Measurements from ENCODE around the gene TGIF1.
A peak's percentile ranks its signal among the peaks of the same experiment; 100 is the strongest.
"Not testable (repeated sequence)": the region's sequence is repeated elsewhere in the genome, so short reads cannot be mapped to it uniquely, and the experiment has no call there.

TGIF1 gene

DNA sequence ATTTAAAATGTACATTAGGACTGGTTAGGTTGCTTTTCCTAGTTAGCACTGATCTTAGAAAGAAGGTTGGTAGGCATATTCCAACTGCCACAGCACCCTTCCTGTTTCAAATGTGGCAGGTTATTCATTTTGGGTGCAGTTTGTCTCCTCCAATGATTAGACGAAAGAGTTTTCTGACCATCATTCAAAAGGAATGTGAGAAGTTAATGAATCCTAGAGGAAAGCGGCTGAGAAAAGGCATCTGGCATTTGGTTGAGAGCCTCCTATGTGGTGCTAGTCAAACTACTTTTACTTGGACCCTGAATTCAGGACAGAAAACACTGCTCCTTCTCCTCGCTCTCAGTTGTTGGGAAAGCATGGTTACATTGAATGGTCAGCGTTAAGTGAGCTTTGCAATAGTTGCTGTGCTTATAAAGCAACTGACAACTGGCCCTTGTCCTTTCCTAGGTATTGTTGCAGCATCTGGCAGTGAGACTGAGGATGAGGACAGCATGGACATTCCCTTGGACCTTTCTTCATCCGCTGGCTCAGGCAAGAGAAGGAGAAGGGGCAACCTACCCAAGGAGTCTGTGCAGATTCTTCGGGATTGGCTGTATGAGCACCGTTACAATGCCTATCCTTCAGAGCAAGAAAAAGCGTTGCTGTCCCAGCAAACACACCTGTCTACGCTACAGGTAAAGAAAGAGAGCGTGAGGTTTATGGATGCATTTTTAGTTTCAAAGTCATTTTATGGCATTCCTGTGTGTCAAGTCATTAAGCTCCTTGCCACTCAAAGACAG, 6.1 kb downstream of the TGIF1 start:
- DNase-seq (ENCODE audit: low spot score) = no peak

DNA sequence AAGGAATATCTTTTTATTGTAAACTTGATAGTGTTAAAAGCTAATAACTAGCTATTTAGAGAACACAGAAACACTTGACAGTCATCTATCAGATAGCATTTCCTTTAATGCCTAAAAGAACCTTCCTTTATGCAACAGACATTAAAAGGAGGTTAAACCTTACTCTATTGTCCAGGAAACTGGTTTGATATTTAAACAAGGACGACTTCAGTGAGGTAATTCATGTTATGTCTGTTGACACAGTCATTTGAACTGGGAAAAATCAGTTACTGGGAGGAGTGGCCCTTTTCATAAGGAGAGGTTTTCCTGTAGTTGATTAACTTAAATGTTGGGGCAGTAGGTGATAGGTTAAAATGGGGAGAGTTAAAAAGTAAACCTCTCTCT, 6.7 kb downstream of the TGIF1 start:
- no peak for DNase-seq (ENCODE audit: low spot score)

DNA sequence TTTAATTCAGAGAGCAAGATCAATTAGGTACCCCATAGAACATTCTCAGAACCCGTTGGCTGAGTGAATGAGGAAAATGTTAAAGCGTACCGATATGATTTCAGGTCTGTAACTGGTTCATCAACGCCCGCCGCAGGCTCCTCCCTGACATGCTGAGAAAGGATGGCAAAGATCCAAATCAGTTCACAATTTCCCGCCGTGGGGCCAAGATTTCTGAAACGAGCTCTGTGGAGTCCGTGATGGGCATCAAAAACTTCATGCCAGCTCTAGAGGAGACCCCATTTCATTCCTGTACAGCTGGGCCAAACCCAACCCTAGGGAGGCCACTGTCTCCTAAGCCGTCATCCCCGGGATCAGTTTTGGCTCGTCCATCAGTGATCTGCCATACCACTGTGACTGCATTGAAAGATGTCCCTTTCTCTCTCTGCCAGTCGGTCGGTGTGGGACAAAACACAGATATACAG, 7.3 kb downstream of the TGIF1 start:
- DNase-seq (ENCODE audit: low spot score) = no peak

DNA sequence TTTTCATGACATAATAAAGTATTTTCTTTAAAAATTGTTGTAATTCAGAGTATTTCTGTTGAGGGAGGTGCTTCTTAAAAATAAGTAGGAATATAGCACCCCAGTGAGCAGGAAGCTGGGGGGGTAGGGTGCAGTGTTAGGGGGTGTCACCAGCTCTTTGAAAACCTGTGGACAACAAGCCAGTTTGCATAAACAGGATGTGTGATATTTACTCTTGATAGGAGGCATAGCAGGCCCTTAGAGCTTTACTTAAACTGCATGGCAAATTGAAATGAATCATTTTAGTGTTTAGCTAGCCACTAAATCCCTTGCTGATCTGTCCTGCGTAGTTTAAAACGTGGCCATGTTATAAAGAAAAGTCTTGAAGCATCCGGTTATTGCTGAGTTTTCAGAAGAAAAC, 8.4 kb downstream of the TGIF1 start:
- no peak for DNase-seq (ENCODE audit: low spot score)

DNA sequence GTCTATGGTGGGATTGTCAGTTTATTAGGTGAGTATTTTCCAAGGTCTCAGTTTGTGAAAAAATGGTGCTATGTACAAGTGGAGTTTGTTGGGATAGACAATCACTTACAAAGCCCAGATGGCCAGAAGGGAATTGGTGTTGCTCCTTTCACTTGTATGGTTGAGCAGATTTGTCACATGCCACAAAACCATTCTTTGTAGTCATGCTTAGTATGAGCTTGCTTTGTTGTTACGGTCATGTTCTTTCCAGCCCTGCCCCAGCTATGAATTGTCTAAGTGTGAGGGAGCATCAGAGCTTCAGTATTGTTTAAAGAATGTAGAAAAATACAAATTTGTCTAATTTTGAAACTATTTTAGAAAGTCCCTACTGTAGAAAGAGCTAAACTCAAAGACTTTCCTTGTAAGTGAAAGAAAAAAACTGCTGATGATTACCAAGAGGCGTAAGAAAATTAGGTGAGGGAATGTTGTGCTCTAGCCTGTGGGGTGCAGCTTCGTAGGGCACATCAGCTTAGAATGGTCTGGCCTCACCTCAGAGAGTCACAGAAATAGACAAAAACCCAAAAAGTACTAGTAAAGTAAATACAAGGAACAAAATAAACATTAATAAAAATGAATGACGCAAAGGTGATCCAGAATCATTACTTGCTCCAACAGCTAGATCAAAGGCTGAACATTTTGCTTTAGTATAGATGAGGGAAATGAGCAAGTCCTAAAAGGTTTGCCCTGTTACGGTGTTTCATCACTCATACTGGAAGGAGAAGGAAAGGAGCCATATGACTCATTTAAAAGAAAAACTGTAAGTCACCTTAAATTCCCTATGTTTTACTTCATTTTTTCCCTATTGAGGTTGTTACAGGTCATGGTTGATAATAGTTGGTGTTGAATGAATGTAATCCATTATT, 9.2 kb downstream of the TGIF1 start:
- DNase-seq (ENCODE audit: low spot score) = no peak

GRCh38 chr18:3460823-3461398, 10.9 kb downstream of the TGIF1 start:
- no peak for DNase-seq (ENCODE audit: low spot score)

DNA sequence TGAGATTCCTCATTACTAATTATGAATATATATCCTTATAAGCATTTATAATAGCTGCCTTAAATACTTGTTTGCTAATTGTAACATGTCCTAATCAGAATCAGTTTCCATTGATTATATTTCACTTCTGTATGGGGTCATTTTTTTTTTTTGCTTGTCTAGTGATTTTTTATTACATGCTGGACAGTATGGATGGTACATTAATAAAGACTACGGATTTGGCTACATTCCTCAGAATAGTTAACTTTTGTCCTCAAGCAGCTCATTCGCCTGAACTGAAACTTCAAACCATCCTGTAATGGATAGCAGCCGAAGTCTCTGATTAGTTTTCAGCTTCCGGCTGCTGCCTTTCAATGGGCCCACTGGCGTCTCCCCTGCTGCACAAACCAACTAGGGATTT, 11.7 kb downstream of the TGIF1 start:
- no peak for DNase-seq (ENCODE audit: low spot score)

DNA sequence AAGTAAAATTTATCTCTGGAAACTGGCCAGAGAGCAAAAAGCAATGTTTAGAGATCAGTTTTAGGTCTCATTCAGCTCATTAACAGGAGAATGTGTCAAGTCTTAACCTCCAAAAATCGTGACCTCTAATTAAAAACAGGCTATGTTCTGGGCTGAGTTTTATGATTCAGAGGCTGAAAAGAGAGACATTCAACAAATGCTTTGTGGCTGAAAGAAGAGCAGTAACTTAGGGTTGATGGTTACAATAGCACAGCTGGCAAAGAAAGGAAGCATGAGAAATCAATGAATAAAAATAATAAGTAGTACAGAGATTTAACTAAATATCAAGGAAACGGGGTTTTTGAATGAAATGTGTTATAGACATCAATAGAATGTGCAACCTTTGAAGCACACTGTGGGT, 13.1 kb downstream of the TGIF1 start:
- no peak for DNase-seq (ENCODE audit: low spot score)

DNA sequence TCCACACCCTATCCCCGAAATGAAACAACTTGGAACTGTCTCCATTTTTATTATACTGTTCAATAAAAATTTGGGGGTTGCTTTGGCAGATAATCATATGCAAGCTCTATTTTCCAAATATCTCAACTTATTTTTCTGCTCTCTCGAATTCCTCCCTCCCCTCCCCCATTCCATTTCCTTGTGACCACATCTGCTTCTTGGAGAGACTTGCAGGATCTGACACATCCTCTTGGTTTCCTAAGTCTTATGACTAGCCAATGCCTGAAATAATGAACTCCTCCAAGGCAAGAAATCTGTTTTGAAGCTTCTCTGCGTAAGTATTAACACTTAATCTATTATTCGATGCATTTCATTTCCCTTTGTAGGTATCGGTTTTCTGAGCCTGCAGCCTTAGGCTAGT, 16.1 kb downstream of the TGIF1 start:
- no peak for DNase-seq (ENCODE audit: low spot score)

GRCh38 chr18:3466872-3467271, 16.9 kb downstream of the TGIF1 start:
- DNase-seq (ENCODE audit: low spot score) = no peak

GRCh38 chr18:3468066-3468705, 18.2 kb downstream of the TGIF1 start:
- no peak for DNase-seq (ENCODE audit: low spot score)

- DNase-seq (ENCODE audit: low spot score) = no peak
Measured at GRCh38 chr18:3468833-3469232, 18.9 kb downstream of the TGIF1 start.

DNA sequence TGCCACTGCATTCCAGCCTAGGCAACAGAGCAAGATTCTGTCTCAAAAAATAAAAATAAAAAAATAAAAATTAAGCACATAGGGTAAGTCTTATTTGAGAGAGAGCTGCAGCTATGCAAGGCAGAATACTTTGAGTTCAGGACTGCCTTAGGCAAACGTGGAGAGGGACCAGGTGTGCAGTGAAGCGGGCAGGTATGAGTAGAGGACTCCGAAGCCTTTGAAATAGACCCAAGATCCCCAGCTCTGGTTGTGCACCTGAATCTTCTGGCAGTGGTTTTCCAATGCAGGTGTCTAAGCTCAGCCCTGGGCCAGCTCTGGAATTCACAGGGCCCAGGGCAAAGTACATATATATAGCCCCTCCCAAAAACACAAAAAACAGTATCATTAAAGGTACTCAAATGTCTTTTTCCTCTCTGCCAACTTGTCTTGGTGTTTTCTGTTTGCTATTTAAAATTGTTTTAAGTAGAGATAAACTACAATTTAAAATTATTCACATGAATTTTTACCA, 21.2 kb downstream of the TGIF1 start:
- no peak for DNase-seq (ENCODE audit: low spot score)

DNA sequence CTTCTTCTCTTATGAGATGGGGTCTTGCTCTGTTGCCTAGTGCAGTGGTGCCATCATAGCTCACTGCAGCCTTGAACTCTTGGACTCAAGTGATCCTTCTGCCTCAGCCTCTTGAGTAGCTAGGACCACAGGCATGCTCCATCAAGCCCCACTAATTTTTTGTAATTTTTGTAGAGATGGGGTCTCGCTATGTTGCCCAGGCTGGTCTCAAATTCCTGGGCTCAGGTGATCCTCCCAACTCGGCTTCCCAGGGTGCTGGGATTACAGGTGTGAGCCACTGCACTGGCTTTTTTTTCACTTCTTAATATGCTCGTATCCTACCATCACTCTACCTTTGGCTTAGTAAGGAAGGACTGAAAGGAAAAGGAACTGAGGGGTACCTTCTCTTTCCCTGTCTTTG, 22.1 kb downstream of the TGIF1 start:
- not testable (repeated sequence) for DNase-seq (ENCODE audit: low spot score)

- no peak for DNase-seq (ENCODE audit: low spot score)
Measured at GRCh38 chr18:3472681-3473544, 22.9 kb downstream of the TGIF1 start.

DNA sequence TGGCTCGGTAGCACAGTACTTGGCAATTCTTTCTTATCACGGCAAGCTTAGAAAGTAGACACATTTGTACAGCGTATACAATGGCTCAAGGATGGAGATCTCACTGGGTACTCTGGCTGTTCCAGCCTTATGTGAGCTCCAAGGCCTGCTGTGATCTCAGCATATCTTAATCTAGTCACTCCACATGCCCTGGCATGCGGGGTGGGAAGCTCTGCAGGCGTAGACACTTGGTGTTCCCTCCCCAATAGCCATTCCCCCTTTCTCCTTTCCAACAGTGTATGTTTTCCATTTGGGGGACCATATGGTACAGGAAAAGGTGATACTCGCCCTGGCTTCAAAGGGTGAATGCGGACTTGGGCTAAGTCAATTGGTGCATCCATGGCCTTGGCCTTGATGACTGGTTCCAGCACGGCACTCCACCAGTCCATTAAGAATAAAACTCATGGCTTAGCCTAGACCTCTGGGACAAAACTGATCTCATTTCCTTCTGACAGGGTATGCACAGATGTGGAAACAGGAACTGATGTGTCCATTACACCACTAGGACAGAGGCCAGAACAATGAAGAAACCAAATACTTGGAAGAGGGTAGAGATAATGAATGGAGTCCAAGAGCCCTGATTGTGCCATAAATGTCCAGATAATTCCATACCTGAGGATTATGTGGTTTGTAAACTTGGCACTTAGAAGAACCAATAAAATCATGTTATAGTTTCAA, 28.4 kb downstream of the TGIF1 start:
- DNase-seq (ENCODE audit: low spot score) = peak; percentile 95

DNA sequence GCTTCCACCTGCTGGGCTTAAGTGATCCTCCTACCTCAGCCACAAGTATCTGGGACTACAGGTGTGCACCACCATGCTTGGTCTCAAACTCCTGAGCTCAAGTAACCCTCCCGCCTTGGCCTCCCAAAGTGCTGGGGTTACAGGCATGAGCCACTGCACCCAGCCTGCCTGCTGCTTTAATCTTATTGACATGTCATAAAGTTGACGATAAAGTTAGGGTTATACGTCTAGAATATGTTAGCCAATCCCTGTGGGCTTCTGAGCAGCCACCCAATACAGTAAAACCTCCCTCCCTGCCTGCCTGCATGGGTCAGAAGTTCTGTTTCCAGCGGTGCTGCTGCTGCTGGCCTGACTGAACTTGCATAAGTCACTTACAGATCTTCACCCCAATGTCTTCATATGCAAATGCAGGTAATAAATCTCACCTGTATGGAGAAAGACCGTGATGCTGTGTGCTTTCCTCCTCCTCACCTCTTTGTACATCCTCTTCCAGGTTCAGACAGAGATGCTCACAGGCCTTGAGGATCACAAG, 30.1 kb downstream of the TGIF1 start:
- DNase-seq (ENCODE audit: low spot score) = no peak

DNA sequence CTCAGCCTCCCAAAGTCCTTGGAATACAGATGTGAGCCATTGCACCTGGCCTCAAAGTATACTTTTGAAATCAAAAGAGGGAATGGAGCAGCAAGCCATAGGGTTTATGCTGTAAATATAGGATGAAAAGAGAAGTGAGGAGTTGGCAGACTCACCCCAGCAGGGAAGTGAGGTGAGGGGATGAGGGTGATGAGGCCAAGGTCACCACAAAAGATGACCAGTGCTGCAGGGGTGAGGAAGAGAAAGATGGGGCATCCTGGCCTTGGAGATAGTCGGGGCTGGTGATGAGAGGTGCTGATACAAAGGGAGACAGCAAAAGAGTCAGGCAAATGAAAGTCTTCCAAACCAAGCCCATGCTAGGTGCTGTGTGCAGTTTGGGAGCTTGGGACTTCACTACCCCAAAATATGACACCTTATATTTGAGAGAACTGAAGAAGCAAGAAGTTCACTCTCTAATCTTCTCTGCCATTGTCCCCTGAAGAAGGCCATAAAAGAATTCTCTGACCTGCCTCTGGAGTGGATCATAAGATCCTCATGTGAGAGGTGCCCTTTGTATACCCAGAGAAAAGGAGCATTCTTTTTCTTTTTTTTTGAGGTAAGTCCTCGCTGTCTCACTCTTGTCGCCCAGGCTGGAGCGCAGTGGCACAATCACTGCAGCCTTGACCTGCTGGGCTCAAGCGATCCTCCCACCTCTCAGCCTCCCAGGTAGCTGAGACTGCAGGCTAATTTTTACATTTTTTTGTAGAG, 31.0 kb downstream of the TGIF1 start:
- no peak for DNase-seq (ENCODE audit: low spot score)

- peak; percentile 49 for DNase-seq (ENCODE audit: low spot score)
Measured at GRCh38 chr18:3481696-3482210, 31.8 kb downstream of the TGIF1 start.

Measured in cerebellar cortex (tissue), 1 donor.